ENCODE results near the gene CFAP100. TPM values are rescaled to one million over a fixed set of nuclear protein-coding genes. Genes with fewer than 3 reads are reported as not detected.

CFAP100 gene
- total and polyA plus RNA-seq, 10 of the 15 experiments (the other 5 are each of a cell fraction or from before 2014, with no cell fraction given) = 0.04 to 0.27 TPM; not detected in 8

DNA sequence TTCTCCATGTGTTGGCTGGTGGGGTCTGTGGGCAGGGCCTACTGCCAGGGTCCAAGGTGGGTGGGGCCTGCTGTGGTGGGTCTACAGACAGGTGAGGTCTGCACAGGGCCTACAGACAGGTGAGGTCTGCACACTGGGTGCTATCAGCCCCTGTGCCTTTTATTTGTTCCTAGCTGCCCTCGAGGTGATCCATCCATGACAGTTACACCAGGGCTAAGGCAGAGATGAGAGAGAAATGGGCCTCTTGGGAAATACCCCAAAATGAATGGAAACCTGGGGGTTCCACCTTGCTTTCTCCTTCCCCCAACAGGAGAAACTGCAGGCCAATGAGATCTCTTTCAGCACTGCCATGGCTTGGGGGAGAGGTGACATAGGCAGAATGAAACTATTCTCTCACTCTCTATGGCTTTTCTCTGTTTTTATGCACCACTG lies 36.4 kb downstream of the CFAP100 start:
- ChIA-PET RAD21 (ENCODE audit: unreplicated experiment) (interaction anchor here (1.1 kb wide), 1 partner anchor 44 kb away, joined by 5 read pairs; no protein-coding TSS in a partner anchor), SMC1A (ENCODE audit: uncharacterized antibody, unreplicated experiment) (interaction anchor here (0.6 to 1.5 kb wide), 3 partner anchors 40 to 186 kb away, joined by 3 to 5 read pairs (median 5); no protein-coding TSS in a partner anchor), POLR2A (no interaction called here), CTCF (interaction anchor here (1.9 kb wide), 1 partner anchor 41 kb away, joined by 7 read pairs; no protein-coding TSS in a partner anchor)
- peaks cover 3% of the 10 kb centered on the region; the same call in 1 of the 3 replicates for H3K9me3 ChIP-seq (replicated peaks; ENCODE audit: control insufficient read depth, insufficient read depth, low read length)
- no peaks in the 10 kb centered on the region for H4K20me1 ChIP-seq (ENCODE audit: control insufficient read depth, insufficient read depth)
- peak overlapping the region; percentile 55 for H3K27ac ChIP-seq (ENCODE audit: control insufficient read depth, insufficient read depth)
- no peaks in the 10 kb centered on the region for H3K79me2 ChIP-seq (ENCODE audit: control insufficient read depth, insufficient read depth, low read length)
- ATAC-seq = peak; percentile 97
- 40% methylated on average over 1 of the region's 1 CpG for WGBS (ENCODE audit: insufficient coverage, insufficient replicate concordance, low lambda C conversion rate, missing lambda C conversion rate)
- no peaks in the 10 kb centered on the region for H3K36me3 ChIP-seq (ENCODE audit: control insufficient read depth in 2 of 2, insufficient read depth in 2 of 2, low read length in 1 of 2)
- H3K4me2 ChIP-seq (ENCODE audit: control insufficient read depth, insufficient read depth) = peak overlapping the region; percentile 51
- in situ Hi-C loops (cut with MboI) (no loop called here), intact Hi-C loops (cut with micrococcal nuclease; ENCODE audit: unreplicated experiment) (no loop called here)
- peak; percentile 59 for DNase-seq (ENCODE audit: low read depth, low spot score)
- H3K27me3 ChIP-seq (replicated peaks in 1 of 2; ENCODE audit: control insufficient read depth in 2 of 2, insufficient read depth in 2 of 2, low read length in 1 of 2) = no peaks in the 10 kb centered on the region
- no peak overlapping the region for H2AFZ ChIP-seq (ENCODE audit: control insufficient read depth, low read depth, low read length)
- H3K9ac ChIP-seq (ENCODE audit: control insufficient read depth, insufficient read depth, low read length) = no peak overlapping the region
- BruUV-seq (replicated peaks) = no TSS peak
- no peak overlapping the region for H3K4me3 ChIP-seq
- H3K4me1 ChIP-seq (ENCODE audit: control insufficient read depth, insufficient read depth, low read length) = peaks cover 8% of the 10 kb centered on the region
- FAIRE-seq = peak; percentile 98
- TF ChIP-seq IKZF1 (conservative IDR thresholded peaks at IDR 0.05) (peak; percentile 43; the same call in 1 of the 2 replicates), ASH2L (IDR thresholded peaks at IDR 0.05; ENCODE audit: borderline replicate concordance, low read depth) (no peak), SUZ12 (IDR thresholded peaks at IDR 0.05; ENCODE audit: unreplicated experiment) (no peak), SRF (IDR thresholded peaks at IDR 0.05; ENCODE audit: low read depth in 2 of 2, low read length in 2 of 2) (no peak), YY1 (IDR thresholded peaks at IDR 0.05; ENCODE audit: low read depth, low read length) (peak; percentile 65; the same call in 1 of the 2 replicates), SIN3A (IDR thresholded peaks at IDR 0.05; ENCODE audit: low read depth, low read length) (no peak), MTA2 (IDR thresholded peaks at IDR 0.05; ENCODE audit: low read depth) (no peak), EED (IDR thresholded peaks at IDR 0.05; ENCODE audit: low read depth) (peak; percentile 73), ZNF384 (IDR thresholded peaks at IDR 0.05; ENCODE audit: borderline replicate concordance, low read depth, low read length) (no peak), TCF7 (IDR thresholded peaks at IDR 0.05; ENCODE audit: borderline replicate concordance) (peak; percentile 96), NFYB (IDR thresholded peaks at IDR 0.05; ENCODE audit: insufficient read depth, low read depth, low read length) (peak; percentile 31; the same call in 1 of the 2 replicates), KAT2A (conservative IDR thresholded peaks at IDR 0.05; ENCODE audit: control insufficient read depth, low read depth, low read length) (no peak), NR2F1 (conservative IDR thresholded peaks at IDR 0.05) (peak; percentile 48; the same call in 1 of the 2 replicates), ZNF24 (IDR thresholded peaks at IDR 0.05) (no peak), NFIC (IDR thresholded peaks at IDR 0.05; ENCODE audit: low read depth, low read length) (peak; percentile 74; the same call in 1 of the 2 replicates)
- TF ChIP-seq, protein P1, sequence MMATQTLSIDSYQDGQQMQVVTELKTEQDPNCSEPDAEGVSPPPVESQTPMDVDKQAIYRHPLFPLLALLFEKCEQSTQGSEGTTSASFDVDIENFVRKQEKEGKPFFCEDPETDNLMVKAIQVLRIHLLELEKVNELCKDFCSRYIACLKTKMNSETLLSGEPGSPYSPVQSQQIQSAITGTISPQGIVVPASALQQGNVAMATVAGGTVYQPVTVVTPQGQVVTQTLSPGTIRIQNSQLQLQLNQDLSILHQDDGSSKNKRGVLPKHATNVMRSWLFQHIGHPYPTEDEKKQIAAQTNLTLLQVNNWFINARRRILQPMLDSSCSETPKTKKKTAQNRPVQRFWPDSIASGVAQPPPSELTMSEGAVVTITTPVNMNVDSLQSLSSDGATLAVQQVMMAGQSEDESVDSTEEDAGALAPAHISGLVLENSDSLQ (IDR thresholded peaks at IDR 0.05) = 0 out of 2 replicates have a peak, but pooled peaks have one; percentile 33
- TF ChIP-seq, protein P2, sequence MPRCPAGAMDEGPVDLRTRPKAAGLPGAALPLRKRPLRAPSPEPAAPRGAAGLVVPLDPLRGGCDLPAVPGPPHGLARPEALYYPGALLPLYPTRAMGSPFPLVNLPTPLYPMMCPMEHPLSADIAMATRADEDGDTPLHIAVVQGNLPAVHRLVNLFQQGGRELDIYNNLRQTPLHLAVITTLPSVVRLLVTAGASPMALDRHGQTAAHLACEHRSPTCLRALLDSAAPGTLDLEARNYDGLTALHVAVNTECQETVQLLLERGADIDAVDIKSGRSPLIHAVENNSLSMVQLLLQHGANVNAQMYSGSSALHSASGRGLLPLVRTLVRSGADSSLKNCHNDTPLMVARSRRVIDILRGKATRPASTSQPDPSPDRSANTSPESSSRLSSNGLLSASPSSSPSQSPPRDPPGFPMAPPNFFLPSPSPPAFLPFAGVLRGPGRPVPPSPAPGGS (IDR thresholded peaks at IDR 0.05; ENCODE audit: borderline replicate concordance, insufficient read depth, low read depth, low read length, poor library complexity, severe bottlenecking) = peak; percentile 78
- TF ChIP-seq, protein P3, sequence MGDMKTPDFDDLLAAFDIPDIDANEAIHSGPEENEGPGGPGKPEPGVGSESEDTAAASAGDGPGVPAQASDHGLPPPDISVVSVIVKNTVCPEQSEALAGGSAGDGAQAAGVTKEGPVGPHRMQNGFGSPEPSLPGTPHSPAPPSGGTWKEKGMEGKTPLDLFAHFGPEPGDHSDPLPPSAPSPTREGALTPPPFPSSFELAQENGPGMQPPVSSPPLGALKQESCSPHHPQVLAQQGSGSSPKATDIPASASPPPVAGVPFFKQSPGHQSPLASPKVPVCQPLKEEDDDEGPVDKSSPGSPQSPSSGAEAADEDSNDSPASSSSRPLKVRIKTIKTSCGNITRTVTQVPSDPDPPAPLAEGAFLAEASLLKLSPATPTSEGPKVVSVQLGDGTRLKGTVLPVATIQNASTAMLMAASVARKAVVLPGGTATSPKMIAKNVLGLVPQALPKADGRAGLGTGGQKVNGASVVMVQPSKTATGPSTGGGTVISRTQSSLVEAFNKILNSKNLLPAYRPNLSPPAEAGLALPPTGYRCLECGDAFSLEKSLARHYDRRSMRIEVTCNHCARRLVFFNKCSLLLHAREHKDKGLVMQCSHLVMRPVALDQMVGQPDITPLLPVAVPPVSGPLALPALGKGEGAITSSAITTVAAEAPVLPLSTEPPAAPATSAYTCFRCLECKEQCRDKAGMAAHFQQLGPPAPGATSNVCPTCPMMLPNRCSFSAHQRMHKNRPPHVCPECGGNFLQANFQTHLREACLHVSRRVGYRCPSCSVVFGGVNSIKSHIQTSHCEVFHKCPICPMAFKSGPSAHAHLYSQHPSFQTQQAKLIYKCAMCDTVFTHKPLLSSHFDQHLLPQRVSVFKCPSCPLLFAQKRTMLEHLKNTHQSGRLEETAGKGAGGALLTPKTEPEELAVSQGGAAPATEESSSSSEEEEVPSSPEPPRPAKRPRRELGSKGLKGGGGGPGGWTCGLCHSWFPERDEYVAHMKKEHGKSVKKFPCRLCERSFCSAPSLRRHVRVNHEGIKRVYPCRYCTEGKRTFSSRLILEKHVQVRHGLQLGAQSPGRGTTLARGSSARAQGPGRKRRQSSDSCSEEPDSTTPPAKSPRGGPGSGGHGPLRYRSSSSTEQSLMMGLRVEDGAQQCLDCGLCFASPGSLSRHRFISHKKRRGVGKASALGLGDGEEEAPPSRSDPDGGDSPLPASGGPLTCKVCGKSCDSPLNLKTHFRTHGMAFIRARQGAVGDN (IDR thresholded peaks at IDR 0.05) = no peak

Data from GM12878 (cell line).